Fibroblast of lung (primary cell): ENCODE data around the gene HSPA4.

Source experiments
- EZH2 ChIP-seq: IDR thresholded peaks from 2 replicates; pipeline ENCODE4 v1.5.1; 2012; ENCODE audit warnings: low read length, control low read depth, mild to moderate bottlenecking; ENCODE audit errors: missing control alignments
- TF ChIP-seq, protein P1 (sequence below), 2 donors: IDR thresholded peaks in 1 of 2; conservative IDR thresholded peaks in 1 of 2; 1 replicate in 1 of 2; 2 replicates in 1 of 2; pipeline ENCODE4 v1.5.1; 2011 to 2012; ENCODE audit warnings: low read length in 2 of 2, control low read depth in 1 of 2, inconsistent platforms in 1 of 2, low read depth in 1 of 2, mild to moderate bottlenecking in 1 of 2

DNA sequence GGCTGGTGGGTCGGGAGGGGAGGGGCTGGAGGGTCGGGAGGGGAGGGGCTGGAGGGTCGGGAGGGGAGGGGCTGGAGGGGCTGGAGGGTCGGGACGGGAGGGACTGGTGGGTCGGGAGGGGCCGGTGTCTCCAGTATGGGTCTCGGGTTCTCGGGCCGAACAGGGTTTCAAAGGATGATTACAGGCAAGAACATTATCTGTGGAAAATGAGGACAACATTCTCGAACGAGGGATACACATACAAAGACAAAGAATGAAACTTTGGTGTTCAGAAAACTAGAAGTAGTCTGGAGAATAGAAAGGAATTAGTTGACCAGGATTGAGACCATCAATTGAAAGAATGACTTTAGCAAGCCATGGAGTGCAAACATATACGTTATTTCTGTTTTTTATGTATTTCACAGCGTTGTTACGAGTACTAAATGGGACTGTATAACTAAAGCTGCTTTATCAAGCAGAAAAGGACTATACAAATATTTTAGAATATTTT, 25.1 kb upstream of the HSPA4 start:
- TF ChIP-seq, protein P1, sequence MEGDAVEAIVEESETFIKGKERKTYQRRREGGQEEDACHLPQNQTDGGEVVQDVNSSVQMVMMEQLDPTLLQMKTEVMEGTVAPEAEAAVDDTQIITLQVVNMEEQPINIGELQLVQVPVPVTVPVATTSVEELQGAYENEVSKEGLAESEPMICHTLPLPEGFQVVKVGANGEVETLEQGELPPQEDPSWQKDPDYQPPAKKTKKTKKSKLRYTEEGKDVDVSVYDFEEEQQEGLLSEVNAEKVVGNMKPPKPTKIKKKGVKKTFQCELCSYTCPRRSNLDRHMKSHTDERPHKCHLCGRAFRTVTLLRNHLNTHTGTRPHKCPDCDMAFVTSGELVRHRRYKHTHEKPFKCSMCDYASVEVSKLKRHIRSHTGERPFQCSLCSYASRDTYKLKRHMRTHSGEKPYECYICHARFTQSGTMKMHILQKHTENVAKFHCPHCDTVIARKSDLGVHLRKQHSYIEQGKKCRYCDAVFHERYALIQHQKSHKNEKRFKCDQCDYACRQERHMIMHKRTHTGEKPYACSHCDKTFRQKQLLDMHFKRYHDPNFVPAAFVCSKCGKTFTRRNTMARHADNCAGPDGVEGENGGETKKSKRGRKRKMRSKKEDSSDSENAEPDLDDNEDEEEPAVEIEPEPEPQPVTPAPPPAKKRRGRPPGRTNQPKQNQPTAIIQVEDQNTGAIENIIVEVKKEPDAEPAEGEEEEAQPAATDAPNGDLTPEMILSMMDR (conservative IDR thresholded peaks at IDR 0.05 in 1 of 2, IDR thresholded peaks at IDR 0.05 in 1 of 2; ENCODE audit: low read depth in 1 of 2, low read length in 2 of 2), result no peak
- TF ChIP-seq EZH2, result no peak
